Fibroblast of gingiva (primary cell): ENCODE data around the gene COMMD4.
A peak's percentile ranks its signal among the peaks of the same experiment; 100 is the strongest.
"Not testable (repeated sequence)": the region's sequence is repeated elsewhere in the genome, so short reads cannot be mapped to it uniquely, and the experiment has no call there.

Source experiments
- DNase-seq: peaks from one replicate; pipeline ENCODE4 v3.0.0-alpha.2; 2011; ENCODE audit warnings: low read depth

COMMD4 gene

GRCh38 chr15:75335705-75336355 is at the start of gene COMMD4:
Gene COMMD4 (plus strand): TSS chr15:75336063. CDS start chr15:75336090, 27 bp downstream.
- peak; percentile 96 for DNase-seq

GRCh38 chr15:75293660-75294059 is 42.2 kb upstream of the COMMD4 start:
- not testable (repeated sequence) for DNase-seq

GRCh38 chr15:75298541-75299310 is 37.1 kb upstream of the COMMD4 start:
- DNase-seq: not testable (repeated sequence)

GRCh38 chr15:75299311-75299688 is 36.6 kb upstream of the COMMD4 start:
- not testable (repeated sequence) for DNase-seq

- DNase-seq: not testable (repeated sequence)
Observed at GRCh38 chr15:75300026-75300425, 35.8 kb upstream of the COMMD4 start.

GRCh38 chr15:75302318-75302717 is 33.5 kb upstream of the COMMD4 start:
- DNase-seq: no peak

GRCh38 chr15:75302753-75303152 is 33.1 kb upstream of the COMMD4 start:
- DNase-seq: not testable (repeated sequence)

- no peak for DNase-seq
Observed at GRCh38 chr15:75306188-75306587, 29.7 kb upstream of the COMMD4 start.

GRCh38 chr15:75307778-75308390 is 28.0 kb upstream of the COMMD4 start:
- DNase-seq: no peak

- DNase-seq: peak; percentile 5
Observed at GRCh38 chr15:75309711-75310110, 26.2 kb upstream of the COMMD4 start.

- DNase-seq: not testable (repeated sequence)
Observed at GRCh38 chr15:75312548-75312947, 23.3 kb upstream of the COMMD4 start.

- no peak for DNase-seq
Observed at GRCh38 chr15:75313116-75313845, 22.6 kb upstream of the COMMD4 start.

- no peak for DNase-seq
Observed at GRCh38 chr15:75314552-75315290, 21.1 kb upstream of the COMMD4 start.

- DNase-seq: not testable (repeated sequence)
Observed at GRCh38 chr15:75319231-75319897, 16.5 kb upstream of the COMMD4 start.

GRCh38 chr15:75321711-75322110 is 14.2 kb upstream of the COMMD4 start:
- DNase-seq: no peak

- no peak for DNase-seq
Observed at GRCh38 chr15:75325922-75326321, 9.9 kb upstream of the COMMD4 start.

GRCh38 chr15:75327005-75327404 is 8.9 kb upstream of the COMMD4 start:
- DNase-seq: no peak

GRCh38 chr15:75327491-75327890 is 8.4 kb upstream of the COMMD4 start:
- DNase-seq: no peak

GRCh38 chr15:75328493-75329314 is 7.2 kb upstream of the COMMD4 start:
- DNase-seq: no peak

GRCh38 chr15:75329571-75329970 is 6.3 kb upstream of the COMMD4 start:
- DNase-seq: no peak
